HG03565 (cell line): ENCODE data around the gene TMEM208.

Experiments used
- ATAC-seq: cut with Tn5 transposase; IDR thresholded peaks from one replicate; pipeline ENCODE4 v1.9.1; 2021; ENCODE audit warnings: mild to moderate bottlenecking, moderate library complexity; ENCODE audit not compliant: unreplicated experiment

Gene TMEM208

GRCh38 chr16:67248401-67249177 lies 21.7 kb downstream of the TMEM208 start, which contains the start of gene SLC9A5:
SLC9A5 (plus strand) TSS chr16:67248979; CDS start chr16:67249015, 36 bp downstream.
- ATAC-seq = no peak

- ATAC-seq = no peak
Observed at GRCh38 chr16:67249178-67250044, 22.5 kb downstream of the TMEM208 start.

- no peak for ATAC-seq
Observed at GRCh38 chr16:67250045-67250327, 23.1 kb downstream of the TMEM208 start.

GRCh38 chr16:67252609-67253497 lies 25.9 kb downstream of the TMEM208 start:
- ATAC-seq = no peak

- no peak for ATAC-seq
Observed at GRCh38 chr16:67254801-67255552, 28.0 kb downstream of the TMEM208 start.

GRCh38 chr16:67255553-67256221 lies 28.8 kb downstream of the TMEM208 start:
- no peak for ATAC-seq

GRCh38 chr16:67256701-67257230 lies 29.8 kb downstream of the TMEM208 start:
- ATAC-seq = no peak

- ATAC-seq = no peak
Observed at GRCh38 chr16:67257486-67258160, 30.7 kb downstream of the TMEM208 start.

- ATAC-seq = no peak
Observed at GRCh38 chr16:67258161-67258835, 31.4 kb downstream of the TMEM208 start.

GRCh38 chr16:67259705-67260104 lies 32.8 kb downstream of the TMEM208 start:
- ATAC-seq = no peak

- no peak for ATAC-seq
Observed at GRCh38 chr16:67260426-67261063, 33.6 kb downstream of the TMEM208 start.

GRCh38 chr16:67263201-67263600 lies 36.3 kb downstream of the TMEM208 start:
- no peak for ATAC-seq

GRCh38 chr16:67264277-67264676 lies 37.3 kb downstream of the TMEM208 start:
- ATAC-seq = no peak

GRCh38 chr16:67264866-67265265 lies 37.9 kb downstream of the TMEM208 start:
- ATAC-seq = no peak

- no peak for ATAC-seq
Observed at GRCh38 chr16:67265834-67266233, 38.9 kb downstream of the TMEM208 start.

- ATAC-seq = no peak
Observed at GRCh38 chr16:67268136-67268579, 41.2 kb downstream of the TMEM208 start.

GRCh38 chr16:67269766-67270165 lies 42.8 kb downstream of the TMEM208 start:
- ATAC-seq = no peak

- no peak for ATAC-seq
Observed at GRCh38 chr16:67270931-67271338, 44.0 kb downstream of the TMEM208 start.
